Retinal pigment epithelial cell (primary cell): ENCODE measurements around the gene CHCT1.

Experiments
- DNase-seq: peaks from one replicate; pipeline ENCODE4 v3.0.0-alpha.2; 2010; ENCODE audit warnings: low read depth
- H3K4me3 ChIP-seq: 2 replicates; pipeline ENCODE4 v1.5.1; 2011; ENCODE audit warnings: mild to moderate bottlenecking, low read length, control low read depth, moderate library complexity
- CTCF ChIP-seq: conservative IDR thresholded peaks from 2 replicates; pipeline ENCODE4 v1.5.1; 2011; ENCODE audit warnings: low read depth, low read length, control low read depth, inconsistent platforms

CHCT1 gene

GRCh38 chr17:60471451-60471850 lies 49.2 kb downstream of the CHCT1 start:
- TF ChIP-seq CTCF, result no peak
- DNase-seq, result no peak
- no peak overlapping the region for H3K4me3 ChIP-seq

GRCh38 chr17:60472449-60472848 lies 50.2 kb downstream of the CHCT1 start:
- H3K4me3 ChIP-seq, result no peak overlapping the region

GRCh38 chr17:60473788-60474187 lies 51.5 kb downstream of the CHCT1 start:
- no peak overlapping the region for H3K4me3 ChIP-seq
- no peak for DNase-seq
- TF ChIP-seq CTCF, result no peak

More at GRCh38 chr17:60472449-60472848, 50.2 kb downstream of the CHCT1 start:
- no peak for TF ChIP-seq CTCF
- no peak for DNase-seq
